GM19351 (cell line): ENCODE results near the gene PRKAG3.
"Not testable (repeated sequence)": the region's sequence is repeated elsewhere in the genome, so short reads cannot be mapped to it uniquely, and the experiment has no call there.

Experiments used
- ATAC-seq: cut with Tn5 transposase; IDR thresholded peaks from one replicate; pipeline ENCODE4 v1.9.1; 2021; ENCODE audit warnings: mild to moderate bottlenecking, moderate library complexity; ENCODE audit not compliant: unreplicated experiment

PRKAG3 gene

DNA sequence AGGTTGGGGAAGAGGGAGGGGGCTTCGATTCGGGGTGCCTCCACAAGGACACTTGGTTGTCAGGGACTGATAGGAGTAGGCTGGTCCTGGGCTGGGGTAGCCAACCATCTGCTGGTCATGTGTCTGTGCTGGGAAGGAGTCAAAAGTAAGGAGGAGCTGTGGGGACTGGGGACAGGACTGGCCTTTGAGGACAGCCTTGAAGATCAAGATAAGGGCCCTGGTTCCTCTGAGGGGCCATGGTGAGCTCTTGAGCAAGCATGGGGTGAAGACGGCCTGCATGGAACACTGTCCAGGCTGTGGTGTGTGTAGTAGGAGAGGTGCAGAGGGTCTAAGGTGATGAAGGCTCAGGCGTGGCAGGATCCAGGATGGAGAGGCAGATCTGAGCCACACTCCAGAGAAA, 47.9 kb downstream of the PRKAG3 start:
- no peak for ATAC-seq

DNA sequence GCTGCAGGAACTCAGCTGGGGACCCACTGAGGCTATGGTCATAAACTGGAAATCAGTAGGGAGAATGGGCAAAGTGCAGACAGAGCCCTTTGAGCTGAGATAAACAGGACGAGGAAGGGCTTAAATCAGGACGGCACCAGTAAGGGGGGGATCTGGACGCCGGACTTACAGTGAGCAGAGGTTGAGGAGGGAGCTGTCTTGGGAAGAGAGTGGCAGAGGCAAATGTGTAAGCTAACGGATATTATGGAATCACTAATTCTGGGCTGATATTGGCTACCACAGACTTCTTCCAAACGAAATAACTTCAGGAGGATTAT, 49.1 kb downstream of the PRKAG3 start:
- no peak for ATAC-seq

DNA sequence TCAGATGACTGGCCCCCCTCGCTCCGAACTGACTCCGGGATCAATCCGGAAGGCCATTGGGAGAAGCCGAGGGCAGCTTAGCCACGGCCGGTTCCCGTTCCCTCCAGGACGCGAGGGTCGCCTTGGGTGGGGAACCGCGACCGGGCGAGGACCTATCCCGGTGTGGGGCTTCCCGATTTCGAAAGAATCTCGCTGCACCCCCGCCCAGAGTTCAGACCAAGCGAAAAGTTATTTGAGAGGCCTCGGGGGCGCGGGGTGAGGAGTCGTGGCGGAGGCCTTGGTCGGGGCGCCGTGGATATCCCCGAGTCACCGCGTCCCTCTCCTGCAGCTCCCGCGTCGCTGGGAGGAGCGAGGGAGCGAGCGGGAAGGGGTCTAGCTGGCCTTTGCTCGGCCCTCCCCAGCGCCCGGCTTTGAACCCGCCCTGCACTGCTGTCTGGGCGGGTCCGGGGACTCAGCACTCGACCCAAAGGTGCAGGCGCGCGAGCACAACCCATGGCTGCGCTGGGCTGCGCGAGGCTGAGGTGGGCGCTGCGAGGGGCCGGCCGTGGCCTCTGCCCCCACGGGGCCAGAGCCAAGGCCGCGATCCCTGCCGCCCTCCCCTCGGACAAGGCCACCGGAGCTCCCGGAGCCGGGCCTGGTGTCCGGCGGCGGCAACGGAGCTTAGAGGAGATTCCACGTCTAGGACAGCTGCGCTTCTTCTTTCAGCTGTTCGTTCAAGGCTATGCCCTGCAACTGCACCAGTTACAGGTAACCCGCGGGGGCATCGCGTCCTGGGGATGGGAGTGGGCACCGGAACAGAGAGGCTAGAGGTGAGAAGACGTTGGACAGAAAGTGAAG, 49.7 kb downstream of the PRKAG3 start, which contains the start of gene CYP27A1:
Gene CYP27A1 (plus strand): TSS at position 457 of the 837 bp plus-strand sequence. CDS start 36 bp downstream, at position 493.
- no peak for ATAC-seq

DNA sequence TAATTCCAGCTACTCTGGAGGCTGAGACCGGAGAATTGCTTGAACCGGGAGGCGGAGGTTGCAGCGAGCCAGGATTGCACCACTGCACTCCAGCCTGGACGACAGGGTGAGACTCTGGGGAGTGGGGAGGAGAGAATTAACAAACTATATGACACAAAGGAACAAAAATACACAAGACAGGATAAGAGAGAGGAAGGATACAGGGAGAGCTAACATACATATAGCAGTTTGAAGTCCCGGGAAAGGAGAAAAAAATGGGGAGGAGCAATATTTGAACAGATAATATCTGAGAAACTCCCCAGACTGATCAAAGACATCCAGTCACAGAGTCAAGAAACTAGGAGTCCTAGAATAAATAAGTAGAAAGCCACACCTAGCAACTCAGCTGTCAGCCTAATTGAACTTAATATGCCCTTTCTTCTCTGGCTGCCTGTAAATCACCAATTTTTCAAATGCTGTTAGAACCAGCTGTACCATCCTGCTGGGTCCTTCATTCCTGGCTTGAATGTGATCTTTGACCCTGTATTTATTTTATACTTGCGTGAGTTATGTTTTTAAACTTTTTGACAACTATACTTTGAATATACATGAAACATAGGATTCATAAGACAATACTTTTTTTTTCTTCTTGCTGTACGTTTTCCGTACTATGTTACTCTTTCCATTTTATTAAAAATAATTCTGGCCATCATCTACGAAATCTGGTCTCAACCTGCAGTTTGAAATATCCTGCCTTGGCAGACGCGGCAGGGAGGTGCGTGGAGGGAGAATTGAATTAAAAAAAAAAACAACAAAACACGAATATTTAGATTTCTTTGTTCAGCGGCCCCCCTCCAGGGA, 50.5 kb downstream of the PRKAG3 start:
- no peak for ATAC-seq

DNA sequence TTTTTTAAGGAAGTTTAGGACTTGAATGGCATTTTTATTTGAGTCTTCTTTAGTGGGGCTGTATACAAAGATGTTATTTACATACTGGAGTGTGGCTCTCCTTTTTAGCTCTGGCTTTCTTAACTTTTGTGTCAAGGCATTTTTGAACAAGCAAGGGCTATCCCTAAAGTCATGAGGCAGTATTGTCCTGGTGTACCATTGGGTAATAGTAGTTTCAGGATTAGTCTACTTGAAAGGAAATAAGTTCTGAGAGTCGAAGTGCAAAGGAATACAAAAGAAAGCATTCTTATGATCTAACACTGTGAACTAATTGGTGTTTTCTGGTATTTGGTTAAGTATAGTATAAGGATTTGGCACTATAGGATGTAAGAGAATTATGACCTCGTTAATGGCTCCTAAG, 51.6 kb downstream of the PRKAG3 start:
- no peak for ATAC-seq

DNA sequence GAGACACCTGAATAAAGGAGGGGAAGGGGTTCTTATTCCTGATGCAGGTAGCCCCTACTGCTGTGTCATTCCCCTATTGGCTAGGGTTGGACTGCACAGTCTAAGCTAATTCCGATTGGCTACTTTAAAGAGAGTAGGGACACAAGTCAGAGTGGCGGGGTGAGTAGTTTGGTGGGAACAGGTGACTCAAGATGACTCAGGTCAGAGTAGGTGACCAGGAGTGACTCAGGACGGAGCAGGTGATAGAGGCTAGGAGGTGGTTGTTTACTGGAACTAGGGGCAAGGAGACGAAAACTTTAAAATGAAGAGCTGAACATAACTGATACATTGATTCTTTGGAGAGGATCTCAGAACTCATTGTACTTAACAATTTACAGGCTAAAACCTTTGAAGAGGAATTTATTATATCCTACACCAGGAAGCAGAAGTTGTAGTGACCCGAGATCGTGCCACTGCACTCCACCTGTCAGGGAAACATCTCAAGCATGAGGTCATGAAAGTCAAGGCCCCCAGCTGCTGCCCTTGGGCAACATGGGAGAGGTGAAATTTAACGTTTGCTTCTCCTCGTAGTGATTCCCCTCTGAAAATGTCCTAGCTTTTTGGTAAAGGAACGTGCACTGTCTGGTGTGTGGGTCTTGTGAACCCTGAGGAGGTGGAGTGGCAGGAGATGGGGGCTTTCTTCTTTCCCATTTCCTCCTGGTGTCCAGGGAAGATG, 54.2 kb downstream of the PRKAG3 start:
- ATAC-seq: no peak

DNA sequence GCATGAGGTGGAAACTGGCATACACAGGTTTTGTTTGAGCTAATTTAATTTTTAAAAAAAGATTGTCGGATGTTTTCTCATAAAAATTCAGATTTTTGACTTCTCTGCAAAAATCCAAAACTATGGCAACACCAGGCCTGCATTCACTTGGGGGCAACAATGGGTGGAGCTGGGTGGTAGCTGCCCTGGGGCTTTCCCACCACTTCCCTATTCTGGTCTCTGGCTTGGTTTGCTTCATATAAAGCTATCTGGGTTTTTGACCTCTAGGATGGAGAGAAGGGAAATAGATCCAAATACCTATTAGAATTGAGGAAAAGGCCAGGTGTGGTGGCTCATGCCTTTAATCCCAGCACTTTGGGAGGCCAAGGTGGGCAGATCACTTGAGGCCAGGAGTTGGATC, 55.1 kb downstream of the PRKAG3 start:
- no peak for ATAC-seq

DNA sequence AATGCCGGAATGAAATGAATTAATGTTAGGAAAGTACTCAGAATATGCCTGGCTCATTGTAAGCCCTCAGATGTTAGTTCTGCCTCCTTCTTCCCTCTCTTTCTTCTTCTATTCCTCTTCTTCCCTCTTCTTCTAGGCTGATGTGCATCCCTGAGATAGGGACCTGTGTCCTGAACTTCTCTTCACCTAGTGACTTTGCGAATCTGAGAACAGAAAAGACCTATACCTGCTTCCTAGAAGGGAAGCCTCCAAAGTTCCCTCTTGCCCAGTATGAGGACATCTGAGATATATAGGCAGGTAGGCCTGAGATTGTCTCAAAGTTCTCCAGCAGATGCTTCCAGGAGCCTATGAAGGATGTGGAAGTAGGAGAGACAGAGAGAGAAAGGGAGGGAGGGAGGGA, 57.7 kb downstream of the PRKAG3 start:
- no peak for ATAC-seq

DNA sequence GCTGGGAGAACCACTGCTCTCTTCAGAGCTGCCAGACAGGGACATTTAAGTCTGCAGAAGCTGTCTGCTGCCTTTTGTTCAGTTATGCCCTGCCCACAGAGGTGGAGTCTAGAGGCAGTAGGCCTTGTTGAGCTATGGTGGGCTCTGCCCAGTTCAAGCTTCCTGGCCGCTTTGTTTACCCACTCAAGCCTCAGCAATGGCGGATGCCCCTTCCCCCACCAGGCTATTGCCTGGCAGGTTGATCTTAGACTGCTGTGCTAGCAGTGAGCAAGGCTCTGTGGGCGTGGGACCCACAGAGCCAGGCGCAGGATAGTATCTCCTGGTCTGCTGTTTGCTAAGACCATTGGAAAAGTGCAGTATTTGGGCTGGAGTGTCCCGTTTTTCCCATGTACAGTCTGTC, 58.8 kb downstream of the PRKAG3 start:
- not testable (repeated sequence) for ATAC-seq
